OCI-LY7 (cell line): Measurements from ENCODE around the gene PDE4A. TPM values are rescaled to one million over a fixed set of nuclear protein-coding genes. Genes with fewer than 3 reads are reported as not detected.

Experiments used
- BruUV-seq: library from RNA; stranded (reverse); fragments of 400-500 nt; replicated peaks from 2 replicates; lab custom pipeline; 2021; lab: Mats Ljungman, UMichigan
- CTCF ChIA-PET: fragments of 300-600 bp; sonication (Branson Sonifier 250); formaldehyde crosslinking; loops from one replicate; lab custom pipeline; 2022; ENCODE audit warnings: antibody characterized with exemption; ENCODE audit not compliant: unreplicated experiment; lab: Charles Lee
- POLR2A ChIA-PET: fragments of 300-600 bp; sonication (Branson Sonifier 250); formaldehyde crosslinking; loops from one replicate; lab custom pipeline; 2022; ENCODE audit warnings: antibody characterized with exemption; lab: Charles Lee
- DNase-seq: peaks from one replicate; pipeline ENCODE4 v3.0.0-alpha.2; 2015; ENCODE audit warnings: low spot score
- H2AFZ ChIP-seq: fragments of 200-600 bp; sonication (generic), shearing (Covaris generic); 2 replicates; pipeline ENCODE4 v1.6.1; 2014; ENCODE audit warnings: mild to moderate bottlenecking, antibody characterized with exemption, low read length, moderate library complexity
- H3K27ac ChIP-seq: fragments of 200-600 bp; sonication (generic); 2 replicates; pipeline ENCODE4 v1.5.1; 2014; ENCODE audit warnings: mixed run types, low read depth, mild to moderate bottlenecking, moderate library complexity, low read length, inconsistent platforms; ENCODE audit not compliant: poor library complexity, severe bottlenecking
- H3K36me3 ChIP-seq: fragments of 200-600 bp; sonication (generic); 2 replicates; pipeline ENCODE4 v1.6.1; 2014; ENCODE audit warnings: mild to moderate bottlenecking, antibody characterized with exemption, low read length, moderate library complexity, mixed read lengths; ENCODE audit not compliant: insufficient read depth
- H3K4me1 ChIP-seq: fragments of 200-600 bp; sonication (generic); 2 replicates; pipeline ENCODE4 v1.5.1; 2014; ENCODE audit warnings: mild to moderate bottlenecking, low read length; ENCODE audit not compliant: insufficient read depth, poor library complexity, severe bottlenecking
- H3K4me2 ChIP-seq: fragments of 200-600 bp; sonication (generic); 2 replicates; pipeline ENCODE4 v1.6.1; 2014; ENCODE audit warnings: mild to moderate bottlenecking, low read length
- H3K4me3 ChIP-seq: fragments of 200-600 bp; sonication (generic); 2 replicates; pipeline ENCODE4 v1.5.1; 2014; ENCODE audit warnings: mild to moderate bottlenecking, low read depth, low read length; ENCODE audit not compliant: poor library complexity, severe bottlenecking
- H3K79me2 ChIP-seq: fragments of 200-600 bp; sonication (generic); 2 replicates; pipeline ENCODE4 v1.6.1; 2016; ENCODE audit warnings: low read depth, mild to moderate bottlenecking, low read length, moderate library complexity, mixed read lengths; ENCODE audit not compliant: insufficient read depth
- H3K9me2 ChIP-seq: fragments of 200-600 bp; sonication (generic); 2 replicates; pipeline ENCODE4 v1.6.1; 2016; ENCODE audit warnings: mild to moderate bottlenecking, low read length, mixed read lengths; ENCODE audit not compliant: insufficient read depth
- H3K9me3 ChIP-seq: fragments of 200-600 bp; sonication (generic); 2 replicates; pipeline ENCODE4 v1.6.1; 2014; ENCODE audit warnings: mild to moderate bottlenecking, mixed run types, low read length, mixed read lengths
- H4K20me1 ChIP-seq: fragments of 200-600 bp; sonication (generic); 2 replicates; pipeline ENCODE4 v1.6.1; 2014; ENCODE audit warnings: mild to moderate bottlenecking, antibody characterized with exemption, low read length, moderate library complexity, mixed read lengths; ENCODE audit not compliant: insufficient read depth
- EZH2phosphoT487 ChIP-seq: fragments of 200-600 bp; sonication (generic); IDR thresholded peaks from 2 replicates; pipeline ENCODE4 v1.6.1; 2018; ENCODE audit warnings: low read depth, borderline replicate concordance, mild to moderate bottlenecking, mixed run types, antibody characterized with exemption, low read length, moderate library complexity, mixed read lengths
- intact Hi-C: fragments of 100-400 bp; cut with micrococcal nuclease; formaldehyde crosslinking; loops from one replicate; pipeline ENCODE4 v1.10.0; 2022; ENCODE audit not compliant: unreplicated experiment
- total RNA-seq, 2 experiments: library from RNA; depleted of rRNA in 1 of 2; stranded (reverse); fragments of >200 nt in 1 of 2; shearing (Covaris generic) in 1 of 2; gene quantifications; 2 replicates each; pipeline ENCODE4 v1.2.3, GENCODE V29; 2014 to 2022
- TF ChIP-seq, protein P1 (sequence below): fragments of 200-600 bp; sonication (generic); conservative IDR thresholded peaks from 2 replicates; pipeline ENCODE4 v1.5.1; 2014; ENCODE audit warnings: mild to moderate bottlenecking, antibody characterized with exemption, low read length, moderate library complexity, mixed read lengths

The PDE4A gene
- total RNA-seq, 2 experiments from 2014 or later = 16.4 to 45.1 TPM

DNA sequence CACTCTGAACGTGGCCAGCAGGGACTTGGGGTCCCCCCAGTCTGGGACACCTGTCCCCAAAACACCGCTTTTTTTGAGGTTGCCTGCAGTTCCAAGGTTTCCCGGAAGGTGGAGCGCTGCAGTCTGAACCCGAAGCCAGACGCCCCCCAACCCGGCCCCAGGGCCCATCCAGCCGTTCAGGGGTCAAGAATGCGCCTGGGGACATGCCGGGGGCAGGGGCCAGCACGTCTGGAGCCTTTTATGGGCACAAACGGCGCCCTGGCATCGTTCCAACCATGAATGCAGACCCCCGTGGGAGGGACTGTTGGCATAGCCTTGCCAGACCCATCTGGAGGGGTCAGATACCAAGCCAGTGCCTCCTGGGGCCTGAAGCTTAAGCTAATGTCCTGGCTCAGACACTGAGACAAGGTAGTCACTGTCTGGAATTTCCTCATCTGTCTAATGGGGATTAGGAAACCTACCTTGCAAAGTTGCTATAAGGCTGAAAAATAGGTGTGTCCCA is 90.0 kb downstream of the PDE4A start:
- Histone ChIP-seq H3K4me1 (peaks cover 3% of the 10 kb centered on the region), H3K4me2 (peak overlapping the region; percentile 35; the same call in 1 of the 2 replicates), H4K20me1 (no peaks in the 10 kb centered on the region), H3K9me3 (no peaks in the 10 kb centered on the region), H3K9me2 (no peaks in the 10 kb centered on the region), H2AFZ (no peak overlapping the region), H3K36me3 (no peaks in the 10 kb centered on the region), H3K27ac (no peak overlapping the region), H3K4me3 (no peak overlapping the region), H3K79me2 (no peaks in the 10 kb centered on the region)
- ChIA-PET CTCF (no interaction called here), POLR2A (no interaction called here)
- BruUV-seq = no TSS peak
- peak; percentile 44 for DNase-seq
- intact Hi-C loops = loop anchor here (2.0 kb wide), 1 partner anchor 188 kb away; no protein-coding TSS in a partner anchor
- no peak for TF ChIP-seq EZH2phosphoT487
- TF ChIP-seq, protein P1, sequence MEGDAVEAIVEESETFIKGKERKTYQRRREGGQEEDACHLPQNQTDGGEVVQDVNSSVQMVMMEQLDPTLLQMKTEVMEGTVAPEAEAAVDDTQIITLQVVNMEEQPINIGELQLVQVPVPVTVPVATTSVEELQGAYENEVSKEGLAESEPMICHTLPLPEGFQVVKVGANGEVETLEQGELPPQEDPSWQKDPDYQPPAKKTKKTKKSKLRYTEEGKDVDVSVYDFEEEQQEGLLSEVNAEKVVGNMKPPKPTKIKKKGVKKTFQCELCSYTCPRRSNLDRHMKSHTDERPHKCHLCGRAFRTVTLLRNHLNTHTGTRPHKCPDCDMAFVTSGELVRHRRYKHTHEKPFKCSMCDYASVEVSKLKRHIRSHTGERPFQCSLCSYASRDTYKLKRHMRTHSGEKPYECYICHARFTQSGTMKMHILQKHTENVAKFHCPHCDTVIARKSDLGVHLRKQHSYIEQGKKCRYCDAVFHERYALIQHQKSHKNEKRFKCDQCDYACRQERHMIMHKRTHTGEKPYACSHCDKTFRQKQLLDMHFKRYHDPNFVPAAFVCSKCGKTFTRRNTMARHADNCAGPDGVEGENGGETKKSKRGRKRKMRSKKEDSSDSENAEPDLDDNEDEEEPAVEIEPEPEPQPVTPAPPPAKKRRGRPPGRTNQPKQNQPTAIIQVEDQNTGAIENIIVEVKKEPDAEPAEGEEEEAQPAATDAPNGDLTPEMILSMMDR = peak; percentile 78

GRCh38 chr19:10513223-10513622 is 92.9 kb downstream of the PDE4A start:
- intact Hi-C loops = no loop called here
- no peak overlapping the region for H3K27ac ChIP-seq
- no peak overlapping the region for H3K4me2 ChIP-seq
- no peak for DNase-seq
- CTCF ChIA-PET = interaction anchor here (1.3 kb wide), 1 partner anchor 187 kb away, joined by 3 read pairs; no protein-coding TSS in a partner anchor
- no peaks in the 10 kb centered on the region for H3K36me3 ChIP-seq
- H3K4me1 ChIP-seq = peaks cover 12% of the 10 kb centered on the region
- H4K20me1 ChIP-seq = no peaks in the 10 kb centered on the region
- H3K9me3 ChIP-seq = no peaks in the 10 kb centered on the region
- no TSS peak for BruUV-seq
- no peaks in the 10 kb centered on the region for H3K9me2 ChIP-seq
- POLR2A ChIA-PET = no interaction called here
- no peak overlapping the region for H3K4me3 ChIP-seq
- no peaks in the 10 kb centered on the region for H3K79me2 ChIP-seq
- no peak for TF ChIP-seq EZH2phosphoT487
- no peak overlapping the region for H2AFZ ChIP-seq

DNA sequence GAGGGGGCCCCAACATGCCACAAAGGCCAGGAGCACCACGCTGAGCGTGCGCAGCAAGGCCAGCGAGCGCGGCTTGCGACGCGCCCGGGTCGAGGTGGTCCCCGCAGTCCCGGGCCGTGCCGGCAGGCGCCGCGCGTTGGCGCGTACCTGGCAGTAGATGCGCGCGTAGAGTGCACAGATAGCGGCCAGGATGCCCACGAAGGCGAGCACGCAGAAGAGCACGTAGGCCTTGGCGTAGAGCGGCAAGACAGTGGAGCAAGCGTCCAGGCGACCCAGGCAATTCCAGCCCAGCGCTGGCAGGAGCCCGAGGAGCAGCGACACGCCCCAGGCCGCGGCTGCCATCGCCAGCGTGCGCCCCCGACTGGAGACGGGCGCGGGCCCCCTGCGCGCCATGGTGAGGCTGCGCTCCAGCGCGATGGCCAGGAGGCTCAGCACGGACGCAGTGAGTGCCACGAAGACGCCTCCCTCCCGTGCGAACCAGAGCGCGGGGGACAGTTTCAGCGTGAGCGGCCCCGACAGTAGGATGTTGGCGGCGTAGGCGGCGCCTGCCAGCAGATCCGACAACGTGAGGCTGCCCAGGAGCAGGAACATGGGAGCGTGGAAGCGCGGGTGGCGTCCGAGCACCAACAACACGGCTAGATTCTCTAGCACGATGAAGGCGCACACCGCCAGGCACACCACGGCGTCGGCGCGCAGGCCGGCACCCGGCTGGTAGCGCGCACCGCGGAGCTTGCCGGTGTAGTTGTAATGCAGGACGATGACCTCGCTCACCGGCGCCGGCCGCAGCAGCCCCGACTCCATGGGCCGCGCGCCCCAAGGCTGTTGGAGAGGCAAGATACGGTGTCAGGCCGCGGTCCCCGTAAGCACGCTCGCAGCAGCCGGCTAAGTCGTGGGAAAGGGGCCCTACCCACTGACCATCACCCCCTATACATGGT is 94.1 kb downstream of the PDE4A start:
- no peak overlapping the region for H3K27ac ChIP-seq
- H3K4me1 ChIP-seq = peaks cover 17% of the 10 kb centered on the region
- no peak overlapping the region for H3K4me2 ChIP-seq
- H3K9me2 ChIP-seq = no peaks in the 10 kb centered on the region
- H3K9me3 ChIP-seq = no peaks in the 10 kb centered on the region
- no peaks in the 10 kb centered on the region for H4K20me1 ChIP-seq
- no peak overlapping the region for H3K4me3 ChIP-seq
- no peak for DNase-seq
- no peaks in the 10 kb centered on the region for H3K79me2 ChIP-seq
- no peaks in the 10 kb centered on the region for H3K36me3 ChIP-seq
- ChIA-PET POLR2A (no interaction called here), CTCF (no interaction called here)
- H2AFZ ChIP-seq = no peak overlapping the region
- TF ChIP-seq EZH2phosphoT487 = no peak
- TF ChIP-seq, protein P1 = no peak
- intact Hi-C loops = no loop called here
- no TSS peak for BruUV-seq
